ENCODE measurements around the gene STOML3. TPM values are rescaled to one million over a fixed set of nuclear protein-coding genes. Genes with fewer than 3 reads are reported as not detected.

The STOML3 gene
- not detected for polyA plus RNA-seq (2012; ENCODE audit: missing spikeins)

DNA sequence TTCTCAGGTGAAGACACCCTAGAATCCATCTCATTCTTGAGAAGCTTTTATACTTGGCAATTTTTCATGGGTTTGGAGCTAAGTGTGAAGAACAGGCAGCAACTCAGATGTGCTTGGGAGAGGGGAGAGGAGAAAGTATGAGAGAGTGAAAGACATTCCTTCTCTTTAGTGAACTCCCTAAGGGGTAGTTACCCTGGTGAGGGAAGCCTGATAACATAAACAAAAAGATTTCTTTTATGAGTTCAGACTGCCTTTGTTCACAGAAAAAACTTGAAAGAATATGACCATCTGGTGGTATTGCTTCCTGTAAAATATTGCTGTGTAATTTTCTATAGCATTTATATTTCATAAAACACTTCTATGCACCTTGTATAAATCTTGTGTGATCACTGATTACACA lies at the start of gene STOML3:
Gene STOML3, minus strand, starts transcription at position 139 of the 400 bp plus-strand sequence. Its CDS starts 110 bp downstream, at position 29.
- no peak for TF ChIP-seq POLR2A (IDR thresholded peaks at IDR 0.05; ENCODE audit: low read depth, low read length)
- DNase-seq (ENCODE audit: insufficient read length): no peak
- no peak for FAIRE-seq

DNA sequence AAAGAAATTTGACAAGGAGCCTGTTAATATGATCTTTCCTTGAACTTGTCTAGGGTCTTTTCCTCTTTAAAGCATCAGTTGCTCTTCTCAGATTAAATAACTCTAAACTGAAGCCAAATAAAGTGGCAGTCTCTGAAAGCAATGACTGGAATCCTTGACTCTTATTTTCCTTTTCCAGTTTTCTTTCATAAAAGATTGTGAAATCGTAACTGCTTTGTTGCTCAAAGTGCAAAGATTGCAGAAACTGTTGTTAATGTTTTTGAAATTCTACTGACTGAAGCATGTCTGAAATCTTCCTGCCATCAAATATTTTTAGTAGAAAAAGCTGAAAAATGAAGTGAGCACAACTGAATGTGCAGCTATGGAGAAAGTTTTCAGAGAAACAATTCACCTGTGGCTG lies 49.6 kb upstream of the STOML3 start:
- DNase-seq (ENCODE audit: insufficient read length): no peak
- no peak for TF ChIP-seq POLR2A (IDR thresholded peaks at IDR 0.05; ENCODE audit: low read depth, low read length)
- TF ChIP-seq TAF1 (IDR thresholded peaks at IDR 0.05; ENCODE audit: borderline replicate concordance, low read depth, low read length): no peak
- no peak for TF ChIP-seq POLR2AphosphoS5 (IDR thresholded peaks at IDR 0.05; ENCODE audit: low read depth, low read length)
- FAIRE-seq: no peak

- no peak for FAIRE-seq
- DNase-seq (ENCODE audit: insufficient read length): no peak
- TF ChIP-seq POLR2A (IDR thresholded peaks at IDR 0.05; ENCODE audit: low read depth, low read length) (no peak), TAF1 (IDR thresholded peaks at IDR 0.05; ENCODE audit: borderline replicate concordance, low read depth, low read length) (no peak), POLR2AphosphoS5 (IDR thresholded peaks at IDR 0.05; ENCODE audit: low read depth, low read length) (no peak)
These were observed 48.4 kb upstream of the STOML3 start for GRCh38 chr13:39039041-39039440.

DNA sequence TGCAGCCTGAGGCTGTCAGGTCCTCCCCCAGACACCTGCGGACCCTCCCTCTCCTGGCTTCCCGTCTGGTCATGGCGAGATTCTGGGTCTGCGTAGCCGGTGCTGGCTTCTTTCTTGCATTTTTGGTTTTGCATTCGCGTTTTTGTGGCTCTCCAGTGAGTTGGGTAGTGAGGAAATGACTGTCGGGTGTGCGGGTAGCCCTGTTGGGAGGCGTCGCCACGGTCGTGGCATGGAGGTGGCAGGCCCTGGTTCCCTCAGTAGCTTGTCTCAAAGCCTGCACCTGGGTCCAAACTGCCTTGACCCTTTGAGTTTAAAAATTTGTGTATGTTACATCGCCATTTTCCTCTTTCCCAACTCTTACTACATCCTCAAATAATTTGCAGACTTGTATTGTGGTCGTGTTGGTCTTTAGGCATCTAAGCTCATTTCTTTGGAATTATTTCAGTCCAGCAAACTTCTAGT lies 48.0 kb upstream of the STOML3 start:
- FAIRE-seq: no peak
- TF ChIP-seq TAF1 (IDR thresholded peaks at IDR 0.05; ENCODE audit: borderline replicate concordance, low read depth, low read length) (no peak), POLR2A (IDR thresholded peaks at IDR 0.05; ENCODE audit: low read depth, low read length) (no peak), POLR2AphosphoS5 (IDR thresholded peaks at IDR 0.05; ENCODE audit: low read depth, low read length) (no peak; the same call in 1 of the 2 replicates)
- no peak for DNase-seq (ENCODE audit: insufficient read length)

GRCh38 chr13:39037880-39038568 lies 47.4 kb upstream of the STOML3 start, which contains the start of the genes NHLRC3 and PROSER1:
NHLRC3 (plus strand) TSS chr13:39038456; CDS start chr13:39038640, 184 bp downstream.
PROSER1 (minus strand) TSS chr13:39038089; CDS start chr13:39037242, 847 bp downstream.
- peak; percentile 94 for FAIRE-seq
- peak; percentile 27 for DNase-seq (ENCODE audit: insufficient read length)
- TF ChIP-seq POLR2A (IDR thresholded peaks at IDR 0.05; ENCODE audit: low read depth, low read length) (peak; percentile 68; the same call in 1 of the 2 replicates), TAF1 (IDR thresholded peaks at IDR 0.05; ENCODE audit: borderline replicate concordance, low read depth, low read length) (peak; percentile 68; the same call in 1 of the 2 replicates), POLR2AphosphoS5 (IDR thresholded peaks at IDR 0.05; ENCODE audit: low read depth, low read length) (peak; percentile 87)

- FAIRE-seq (no peak), DNase-seq (ENCODE audit: insufficient read length) (no peak)
- TF ChIP-seq POLR2AphosphoS5 (IDR thresholded peaks at IDR 0.05; ENCODE audit: low read depth, low read length): no peak
- 0 out of 2 replicates have a peak, but pooled peaks have one; percentile 22 for TF ChIP-seq TAF1 (IDR thresholded peaks at IDR 0.05; ENCODE audit: borderline replicate concordance, low read depth, low read length)
These were observed 46.8 kb upstream of the STOML3 start for GRCh38 chr13:39037410-39037879.

GRCh38 chr13:39036212-39036611 lies 45.6 kb upstream of the STOML3 start:
- DNase-seq (ENCODE audit: insufficient read length): no peak
- peak; percentile 76 for FAIRE-seq
- no peak for TF ChIP-seq POLR2A (IDR thresholded peaks at IDR 0.05; ENCODE audit: low read depth, low read length)
- TF ChIP-seq POLR2AphosphoS5 (IDR thresholded peaks at IDR 0.05; ENCODE audit: low read depth, low read length): no peak
- TF ChIP-seq TAF1 (IDR thresholded peaks at IDR 0.05; ENCODE audit: borderline replicate concordance, low read depth, low read length): no peak

- FAIRE-seq (peak; percentile 54), DNase-seq (ENCODE audit: insufficient read length) (no peak)
- TF ChIP-seq POLR2A (IDR thresholded peaks at IDR 0.05; ENCODE audit: low read depth, low read length) (no peak), TAF1 (IDR thresholded peaks at IDR 0.05; ENCODE audit: borderline replicate concordance, low read depth, low read length) (no peak), POLR2AphosphoS5 (IDR thresholded peaks at IDR 0.05; ENCODE audit: low read depth, low read length) (no peak)
These were observed 45.2 kb upstream of the STOML3 start for GRCh38 chr13:39035799-39036198.

DNA sequence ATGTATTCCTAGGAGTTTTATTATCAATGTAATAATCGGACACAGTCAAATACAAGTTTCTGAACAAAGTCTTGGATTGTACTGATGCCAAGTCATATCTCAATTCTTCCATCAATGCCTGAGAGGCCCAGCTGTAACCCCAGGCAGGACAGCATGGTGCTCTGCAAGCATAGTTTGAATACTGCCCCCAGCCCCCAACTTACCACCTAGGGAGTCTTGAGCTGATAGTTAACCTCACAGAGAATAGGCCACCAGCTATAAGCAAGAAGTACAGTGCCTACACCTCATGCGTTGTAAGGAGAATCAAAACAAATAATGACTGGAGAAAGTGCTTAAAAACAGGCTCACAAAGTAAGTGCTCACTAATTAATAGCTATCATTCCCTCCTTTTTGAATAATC lies 44.6 kb upstream of the STOML3 start:
- DNase-seq (ENCODE audit: insufficient read length) (no peak), FAIRE-seq (peak; percentile 36)
- TF ChIP-seq TAF1 (IDR thresholded peaks at IDR 0.05; ENCODE audit: borderline replicate concordance, low read depth, low read length): no peak
- no peak for TF ChIP-seq POLR2A (IDR thresholded peaks at IDR 0.05; ENCODE audit: low read depth, low read length)
- no peak for TF ChIP-seq POLR2AphosphoS5 (IDR thresholded peaks at IDR 0.05; ENCODE audit: low read depth, low read length)

GRCh38 chr13:39034085-39034484 lies 43.5 kb upstream of the STOML3 start:
- FAIRE-seq: peak; percentile 48
- no peak for TF ChIP-seq TAF1 (IDR thresholded peaks at IDR 0.05; ENCODE audit: borderline replicate concordance, low read depth, low read length)
- TF ChIP-seq POLR2A (IDR thresholded peaks at IDR 0.05; ENCODE audit: low read depth, low read length): no peak
- TF ChIP-seq POLR2AphosphoS5 (IDR thresholded peaks at IDR 0.05; ENCODE audit: low read depth, low read length): no peak
- DNase-seq (ENCODE audit: insufficient read length): no peak

- DNase-seq (ENCODE audit: insufficient read length) (no peak), FAIRE-seq (no peak)
- TF ChIP-seq TAF1 (IDR thresholded peaks at IDR 0.05; ENCODE audit: borderline replicate concordance, low read depth, low read length): no peak
These were observed 41.5 kb upstream of the STOML3 start for GRCh38 chr13:39032150-39032549.

DNA sequence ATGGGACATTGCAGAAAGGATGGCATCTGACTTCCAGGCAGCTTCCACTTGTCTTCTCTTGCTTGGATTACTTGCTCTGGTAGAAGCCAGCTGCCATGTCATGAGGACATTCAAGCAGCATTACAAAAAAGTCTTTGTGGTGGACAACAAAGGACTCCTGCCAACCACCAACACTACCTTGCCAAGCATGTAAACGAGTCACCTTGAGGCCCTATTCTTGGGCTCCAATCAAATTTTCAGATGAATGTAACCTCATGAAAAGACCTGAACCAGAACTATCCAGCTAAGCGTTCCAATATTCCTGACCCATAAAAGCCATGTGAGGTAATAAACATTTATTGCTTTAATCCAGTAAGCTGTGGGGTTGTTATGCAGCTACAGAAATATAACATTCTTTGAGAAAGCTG lies 34.8 kb upstream of the STOML3 start:
- DNase-seq (ENCODE audit: insufficient read length) (no peak), FAIRE-seq (peak; percentile 38)
- no peak for TF ChIP-seq POLR2A (IDR thresholded peaks at IDR 0.05; ENCODE audit: low read depth, low read length)
- no peak for TF ChIP-seq TAF1 (IDR thresholded peaks at IDR 0.05; ENCODE audit: borderline replicate concordance, low read depth, low read length)
- no peak for TF ChIP-seq POLR2AphosphoS5 (IDR thresholded peaks at IDR 0.05; ENCODE audit: low read depth, low read length)

Data from GM12892 (cell line).